Brain microvascular endothelial cell (primary cell): ENCODE data around the gene CDC73.
A peak's percentile ranks its signal among the peaks of the same experiment; 100 is the strongest.
"Not testable (repeated sequence)": the region's sequence is repeated elsewhere in the genome, so short reads cannot be mapped to it uniquely, and the experiment has no call there.

Experiments used
- DNase-seq: peaks from one replicate; pipeline ENCODE4 v3.0.0-alpha.2; 2020
- H3K27ac ChIP-seq: fragments of 250-450 bp; sonication (Bioruptor Pico); 2 replicates; pipeline ENCODE4 v1.5.1; 2020; ENCODE audit warnings: mild to moderate bottlenecking, moderate library complexity
- H3K27me3 ChIP-seq: fragments of 250-450 bp; sonication (Bioruptor Pico); replicated peaks from 2 replicates; pipeline ENCODE4 v1.5.1; 2020; ENCODE audit warnings: mild to moderate bottlenecking
- H3K36me3 ChIP-seq: fragments of 250-450 bp; sonication (Bioruptor Pico); replicated peaks from 2 replicates; pipeline ENCODE4 v1.5.1; 2020; ENCODE audit warnings: mild to moderate bottlenecking
- H3K4me3 ChIP-seq: 2 replicates; pipeline ENCODE4 v1.5.1; 2011; ENCODE audit warnings: low read depth, mild to moderate bottlenecking, control low read depth, low read length, moderate library complexity
- CTCF ChIP-seq: IDR thresholded peaks from 2 replicates; pipeline ENCODE4 v1.5.1; 2011; ENCODE audit warnings: low read depth, mild to moderate bottlenecking, moderate library complexity, low read length, control low read depth, inconsistent platforms; ENCODE audit errors: missing control alignments
- in situ Hi-C: cut with HindIII; loops from 2 replicates; pipeline ENCODE4 v1.10.0; 2017; ENCODE audit warnings: low sequenced_read_pairs, low pct_ligation_motif_present

Gene CDC73

GRCh38 chr1:193115629-193116227 is 6.1 kb upstream of the CDC73 start:
- Histone ChIP-seq H3K27ac (peak overlapping the region; percentile 85), H3K36me3 (no peaks in the 10 kb centered on the region), H3K4me3 (no peak overlapping the region), H3K27me3 (no peaks in the 10 kb centered on the region)
- TF ChIP-seq CTCF = no peak
- in situ Hi-C loops = no loop called here
- peak; percentile 98 for DNase-seq

GRCh38 chr1:193117167-193117566 is 4.7 kb upstream of the CDC73 start:
- DNase-seq, H3K27ac ChIP-seq, H3K36me3 ChIP-seq, H3K27me3 ChIP-seq, H3K4me3 ChIP-seq, in situ Hi-C loops: not testable (repeated sequence)

GRCh38 chr1:193118194-193118593 is 3.6 kb upstream of the CDC73 start:
- in situ Hi-C loops = no loop called here
- no peak for TF ChIP-seq CTCF

GRCh38 chr1:193118803-193119730 is 2.8 kb upstream of the CDC73 start:
- TF ChIP-seq CTCF = no peak
- DNase-seq = no peak
- H3K36me3 ChIP-seq = no peaks in the 10 kb centered on the region
- no peaks in the 10 kb centered on the region for H3K27me3 ChIP-seq
- no peak overlapping the region for H3K4me3 ChIP-seq
- no peak overlapping the region for H3K27ac ChIP-seq
- in situ Hi-C loops = no loop called here

More at GRCh38 chr1:193118194-193118593, 3.6 kb upstream of the CDC73 start:
- no peak for DNase-seq
- H3K4me3 ChIP-seq = no peak overlapping the region
- H3K27me3 ChIP-seq = no peaks in the 10 kb centered on the region
- H3K36me3 ChIP-seq = no peaks in the 10 kb centered on the region
- H3K27ac ChIP-seq = no peak overlapping the region

GRCh38 chr1:193120604-193121166 is 1.1 kb upstream of the CDC73 start:
- no peaks in the 10 kb centered on the region for H3K27me3 ChIP-seq
- no peak overlapping the region for H3K4me3 ChIP-seq
- no peak for TF ChIP-seq CTCF
- in situ Hi-C loops = no loop called here
- no peak for DNase-seq
- H3K36me3 ChIP-seq = no peaks in the 10 kb centered on the region
- no peak overlapping the region for H3K27ac ChIP-seq

- Histone ChIP-seq H3K4me3 (peak overlapping the region; percentile 18), H3K27ac (no peak overlapping the region), H3K27me3 (no peaks in the 10 kb centered on the region), H3K36me3 (no peaks in the 10 kb centered on the region)
- no peak for DNase-seq
- in situ Hi-C loops = no loop called here
- no peak for TF ChIP-seq CTCF
Observed at GRCh38 chr1:193123751-193124150, 1.9 kb downstream of the CDC73 start.
